ENCODE data around the gene TCN2. TPM values are rescaled to one million over a fixed set of nuclear protein-coding genes. Genes with fewer than 3 reads are reported as not detected.

Gene TCN2
- total and polyA plus RNA-seq, 9 of the 15 experiments (the other 6 are each of a cell fraction or from before 2014, with no cell fraction given) = 0.88 to 5.4 (median 1.7) TPM

DNA sequence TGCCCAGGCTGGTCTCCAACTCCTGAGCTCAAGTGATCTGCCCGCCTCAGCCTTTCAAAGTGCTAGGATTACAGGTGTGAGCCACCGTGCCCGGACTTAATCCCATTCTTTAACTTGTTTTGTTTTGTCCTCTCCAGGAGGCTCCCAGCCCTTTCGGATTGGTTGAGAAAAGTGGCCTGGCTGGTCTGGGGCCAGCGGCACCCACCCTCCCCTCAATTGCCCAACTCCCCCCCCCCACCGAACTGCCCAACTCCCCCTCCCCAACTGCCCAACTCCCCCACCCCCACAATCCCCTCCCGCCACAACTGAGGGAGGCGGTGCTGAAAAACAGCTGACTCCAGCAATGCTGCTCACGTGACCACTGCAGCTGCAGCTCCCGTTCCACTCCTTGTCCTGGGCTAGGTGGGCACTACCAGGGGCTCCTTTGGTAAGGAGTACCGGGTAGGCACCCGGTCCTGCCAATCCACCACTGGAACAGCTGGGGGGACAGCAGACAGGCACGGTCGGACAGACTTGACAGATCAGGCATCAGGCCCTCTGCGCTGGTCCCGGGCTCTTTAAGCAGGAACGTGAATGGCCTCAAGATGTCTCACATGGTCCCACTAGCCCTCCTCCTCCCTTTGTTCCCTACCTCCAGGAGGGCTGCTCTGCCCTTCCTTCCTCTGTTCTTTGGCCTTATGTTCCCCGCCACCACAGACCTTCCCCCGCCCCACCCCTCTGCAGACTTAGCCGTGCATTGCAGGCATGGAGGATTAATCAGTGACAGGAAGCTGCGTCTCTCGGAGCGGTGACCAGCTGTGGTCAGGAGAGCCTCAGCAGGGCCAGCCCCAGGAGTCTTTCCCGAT, at the start of gene TCN2 (continued):
- TF ChIP-seq MTA3 (IDR thresholded peaks at IDR 0.05; ENCODE audit: borderline replicate concordance) (no peak), ZNF263 (CRISPR knock-in tag; IDR thresholded peaks at IDR 0.05; ENCODE audit: borderline replicate concordance) (no peak), SOX6 (IDR thresholded peaks at IDR 0.05) (peak; percentile 34; the same call in 1 of the 2 replicates), BHLHE40 (IDR thresholded peaks at IDR 0.05; ENCODE audit: low read length) (peak; percentile 89), MAFF (IDR thresholded peaks at IDR 0.05; ENCODE audit: low read length) (no peak), RAD51 (IDR thresholded peaks at IDR 0.05; ENCODE audit: borderline replicate concordance, low read depth) (peak; percentile 94), SIN3A (IDR thresholded peaks at IDR 0.05; ENCODE audit: borderline replicate concordance in 2 of 2, control insufficient read depth in 1 of 2, low read depth in 2 of 2, low read length in 2 of 2) (peak in 1 of 2 experiments; percentile 67; a peak in 1 of 4 replicates), RB1 (IDR thresholded peaks at IDR 0.05; ENCODE audit: low read depth) (0 out of 2 replicates have a peak, but pooled peaks have one; percentile 18), HDAC2 (IDR thresholded peaks at IDR 0.05) (0 out of 2 replicates have a peak, but pooled peaks have one; percentile 31), KAT8 (IDR thresholded peaks at IDR 0.05; ENCODE audit: low read depth) (no peak), ETV1 (tag; conservative IDR thresholded peaks at IDR 0.05; ENCODE audit: low read depth) (0 out of 2 replicates have a peak, but pooled peaks have one; percentile 14), HCFC1 (IDR thresholded peaks at IDR 0.05; ENCODE audit: low read depth, low read length) (0 out of 2 replicates have a peak, but pooled peaks have one; percentile 11)
- TF ChIP-seq, protein P1, sequence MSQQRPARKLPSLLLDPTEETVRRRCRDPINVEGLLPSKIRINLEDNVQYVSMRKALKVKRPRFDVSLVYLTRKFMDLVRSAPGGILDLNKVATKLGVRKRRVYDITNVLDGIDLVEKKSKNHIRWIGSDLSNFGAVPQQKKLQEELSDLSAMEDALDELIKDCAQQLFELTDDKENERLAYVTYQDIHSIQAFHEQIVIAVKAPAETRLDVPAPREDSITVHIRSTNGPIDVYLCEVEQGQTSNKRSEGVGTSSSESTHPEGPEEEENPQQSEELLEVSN (IDR thresholded peaks at IDR 0.05; ENCODE audit: borderline replicate concordance in 1 of 2, extremely low read depth in 1 of 2, insufficient read depth in 1 of 2, insufficient read length in 1 of 2, low read depth in 1 of 2, low read length in 1 of 2, poor library complexity in 1 of 2, severe bottlenecking in 1 of 2) = peak in 1 of 2 experiments; percentile 61
- TF ChIP-seq, protein P2, sequence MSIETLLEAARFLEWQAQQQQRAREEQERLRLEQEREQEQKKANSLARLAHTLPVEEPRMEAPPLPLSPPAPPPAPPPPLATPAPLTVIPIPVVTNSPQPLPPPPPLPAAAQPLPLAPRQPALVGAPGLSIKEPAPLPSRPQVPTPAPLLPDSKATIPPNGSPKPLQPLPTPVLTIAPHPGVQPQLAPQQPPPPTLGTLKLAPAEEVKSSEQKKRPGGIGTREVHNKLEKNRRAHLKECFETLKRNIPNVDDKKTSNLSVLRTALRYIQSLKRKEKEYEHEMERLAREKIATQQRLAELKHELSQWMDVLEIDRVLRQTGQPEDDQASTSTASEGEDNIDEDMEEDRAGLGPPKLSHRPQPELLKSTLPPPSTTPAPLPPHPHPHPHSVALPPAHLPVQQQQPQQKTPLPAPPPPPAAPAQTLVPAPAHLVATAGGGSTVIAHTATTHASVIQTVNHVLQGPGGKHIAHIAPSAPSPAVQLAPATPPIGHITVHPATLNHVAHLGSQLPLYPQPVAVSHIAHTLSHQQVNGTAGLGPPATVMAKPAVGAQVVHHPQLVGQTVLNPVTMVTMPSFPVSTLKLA (conservative IDR thresholded peaks at IDR 0.05) = peak in 1 of 2 experiments; percentile 40; a peak in 2 of 4 replicates
- TF ChIP-seq, protein P3, sequence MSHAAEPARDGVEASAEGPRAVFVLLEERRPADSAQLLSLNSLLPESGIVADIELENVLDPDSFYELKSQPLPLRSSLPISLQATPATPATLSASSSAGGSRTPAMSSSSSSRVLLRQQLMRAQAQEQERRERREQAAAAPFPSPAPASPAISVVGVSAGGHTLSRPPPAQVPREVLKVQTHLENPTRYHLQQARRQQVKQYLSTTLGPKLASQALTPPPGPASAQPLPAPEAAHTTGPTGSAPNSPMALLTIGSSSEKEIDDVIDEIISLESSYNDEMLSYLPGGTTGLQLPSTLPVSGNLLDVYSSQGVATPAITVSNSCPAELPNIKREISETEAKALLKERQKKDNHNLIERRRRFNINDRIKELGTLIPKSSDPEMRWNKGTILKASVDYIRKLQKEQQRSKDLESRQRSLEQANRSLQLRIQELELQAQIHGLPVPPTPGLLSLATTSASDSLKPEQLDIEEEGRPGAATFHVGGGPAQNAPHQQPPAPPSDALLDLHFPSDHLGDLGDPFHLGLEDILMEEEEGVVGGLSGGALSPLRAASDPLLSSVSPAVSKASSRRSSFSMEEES (CRISPR knock-in tag; IDR thresholded peaks at IDR 0.05) = peak; percentile 93
- TF ChIP-seq, protein P4, sequence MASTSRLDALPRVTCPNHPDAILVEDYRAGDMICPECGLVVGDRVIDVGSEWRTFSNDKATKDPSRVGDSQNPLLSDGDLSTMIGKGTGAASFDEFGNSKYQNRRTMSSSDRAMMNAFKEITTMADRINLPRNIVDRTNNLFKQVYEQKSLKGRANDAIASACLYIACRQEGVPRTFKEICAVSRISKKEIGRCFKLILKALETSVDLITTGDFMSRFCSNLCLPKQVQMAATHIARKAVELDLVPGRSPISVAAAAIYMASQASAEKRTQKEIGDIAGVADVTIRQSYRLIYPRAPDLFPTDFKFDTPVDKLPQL (IDR thresholded peaks at IDR 0.05; ENCODE audit: extremely low read depth, insufficient read length) = no peak
- TF ChIP-seq, protein P5, sequence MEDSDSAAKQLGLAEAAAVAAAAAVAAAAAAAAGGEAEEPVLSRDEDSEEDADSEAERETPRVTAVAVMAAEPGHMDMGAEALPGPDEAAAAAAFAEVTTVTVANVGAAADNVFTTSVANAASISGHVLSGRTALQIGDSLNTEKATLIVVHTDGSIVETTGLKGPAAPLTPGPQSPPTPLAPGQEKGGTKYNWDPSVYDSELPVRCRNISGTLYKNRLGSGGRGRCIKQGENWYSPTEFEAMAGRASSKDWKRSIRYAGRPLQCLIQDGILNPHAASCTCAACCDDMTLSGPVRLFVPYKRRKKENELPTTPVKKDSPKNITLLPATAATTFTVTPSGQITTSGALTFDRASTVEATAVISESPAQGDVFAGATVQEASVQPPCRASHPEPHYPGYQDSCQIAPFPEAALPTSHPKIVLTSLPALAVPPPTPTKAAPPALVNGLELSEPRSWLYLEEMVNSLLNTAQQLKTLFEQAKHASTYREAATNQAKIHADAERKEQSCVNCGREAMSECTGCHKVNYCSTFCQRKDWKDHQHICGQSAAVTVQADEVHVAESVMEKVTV (CRISPR knock-in tag; IDR thresholded peaks at IDR 0.05) = no peak

All from K562 (cell line).